IMR-90 (cell line): Measurements from ENCODE around the gene MOB1A. TPM values are rescaled to one million over a fixed set of nuclear protein-coding genes. Genes with fewer than 3 reads are reported as not detected.

ENCODE experiments used
- ATAC-seq: fragments of 200-7000 bp; cut with Tn5 transposase; 2 replicates; pipeline ENCODE4 v1.9.1; 2020; ENCODE audit warnings: low read depth, mild to moderate bottlenecking, moderate library complexity
- BruUV-seq: library from RNA; stranded (reverse); fragments of 400-500 nt; replicated peaks from 2 replicates; lab custom pipeline; 2021; lab: Mats Ljungman, UMichigan
- CTCF ChIA-PET: fragments of 300-600 bp; formaldehyde crosslinking; extraction: SDS; loops from one replicate; lab custom pipeline; 2021; ENCODE audit warnings: antibody characterized with exemption; lab: Yijun Ruan, JAX
- POLR2A ChIA-PET: fragments of 300-600 bp; sonication (Branson Sonifier 250); formaldehyde crosslinking; loops from one replicate; lab custom pipeline; 2022; ENCODE audit warnings: antibody characterized with exemption; ENCODE audit not compliant: unreplicated experiment; lab: Charles Lee
- DNase-seq: peaks from one replicate; pipeline ENCODE4 v3.0.0; 2013
- H2AFZ ChIP-seq: replicated peaks from 2 replicates; pipeline ENCODE3; 2013; ENCODE audit warnings: low read length, mild to moderate bottlenecking; ENCODE audit not compliant: poor library complexity
- H2AK5ac ChIP-seq: 2 replicates; pipeline ENCODE4 v1.6.1; 2013; ENCODE audit warnings: low read depth, low read length, inconsistent platforms
- H2AK9ac ChIP-seq: replicated peaks from 2 replicates; pipeline ENCODE3; 2013; ENCODE audit warnings: mild to moderate bottlenecking, low read depth, low read length, moderate library complexity; ENCODE audit not compliant: poor library complexity
- H2BK120ac ChIP-seq: 2 replicates; pipeline ENCODE4 v1.6.1; 2013; ENCODE audit warnings: low read depth, low read length, inconsistent platforms
- H2BK15ac ChIP-seq: 3 replicates; pipeline ENCODE4 v1.6.1; 2013; ENCODE audit warnings: low read depth, low read length, inconsistent platforms
- H2BK20ac ChIP-seq: 2 replicates; pipeline ENCODE4 v1.6.1; 2013; ENCODE audit warnings: low read depth, mild to moderate bottlenecking, inconsistent platforms, low read length, moderate library complexity
- H2BK5ac ChIP-seq: 2 replicates; pipeline ENCODE4 v1.6.1; 2013; ENCODE audit warnings: mild to moderate bottlenecking, low read depth, low read length, inconsistent platforms; ENCODE audit not compliant: poor library complexity, severe bottlenecking
- H3K14ac ChIP-seq: replicated peaks from 2 replicates; pipeline ENCODE4 v1.6.1; 2013; ENCODE audit warnings: low read depth, low read length, inconsistent platforms
- H3K18ac ChIP-seq: 2 replicates; pipeline ENCODE4 v1.6.1; 2013; ENCODE audit warnings: low read depth, low read length, control low read depth
- H3K23ac ChIP-seq: 2 replicates; pipeline ENCODE4 v1.6.1; 2013; ENCODE audit warnings: low read depth, low read length, inconsistent platforms
- H3K27ac ChIP-seq: 2 replicates; pipeline ENCODE4 v1.5.1; 2013; ENCODE audit warnings: mild to moderate bottlenecking, control low read depth, low read length; ENCODE audit not compliant: insufficient read depth
- H3K27me3 ChIP-seq: 2 replicates; pipeline ENCODE4 v1.6.1; 2013; ENCODE audit warnings: low read length; ENCODE audit not compliant: control insufficient read depth, insufficient read depth
- H3K36me3 ChIP-seq: 2 replicates; pipeline ENCODE4 v1.6.1; 2013; ENCODE audit warnings: low read length, mixed read lengths; ENCODE audit not compliant: control insufficient read depth, insufficient read depth
- H3K4ac ChIP-seq: 2 replicates; pipeline ENCODE4 v1.6.1; 2013; ENCODE audit warnings: low read depth, low read length, inconsistent platforms
- H3K4me1 ChIP-seq: 2 replicates; pipeline ENCODE4 v1.6.1; 2013; ENCODE audit warnings: low read length, mixed read lengths; ENCODE audit not compliant: control insufficient read depth, insufficient read depth
- H3K4me2 ChIP-seq: 2 replicates; pipeline ENCODE4 v1.6.1; 2013; ENCODE audit warnings: low read depth, mild to moderate bottlenecking, control low read depth, low read length, moderate library complexity
- H3K4me3 ChIP-seq: 2 replicates; pipeline ENCODE4 v1.5.1; 2013; ENCODE audit warnings: low read depth, mild to moderate bottlenecking, control low read depth, low read length, moderate library complexity; ENCODE audit not compliant: insufficient read depth
- H3K56ac ChIP-seq: 2 replicates; pipeline ENCODE4 v1.6.1; 2013; ENCODE audit warnings: low read length, inconsistent platforms; ENCODE audit not compliant: insufficient read depth; ENCODE audit errors: extremely low read depth
- H3K79me1 ChIP-seq, 2 experiments: 2 replicates each; pipeline ENCODE4 v1.6.1; 2013; ENCODE audit warnings: low read length in 2 of 2, inconsistent platforms in 1 of 2, low read depth in 1 of 2
- H3K9ac ChIP-seq: 2 replicates; pipeline ENCODE4 v1.6.1; 2013; ENCODE audit warnings: low read depth, low read length, control low read depth
- H3K9me1 ChIP-seq: 2 replicates; pipeline ENCODE4 v1.6.1; 2013; ENCODE audit warnings: low read length, inconsistent platforms; ENCODE audit not compliant: insufficient read depth
- H3K9me3 ChIP-seq: 2 replicates; pipeline ENCODE4 v1.6.1; 2013; ENCODE audit warnings: low read length; ENCODE audit not compliant: control insufficient read depth, insufficient read depth
- H4K20me1 ChIP-seq: 2 replicates; pipeline ENCODE4 v1.6.1; 2013; ENCODE audit warnings: low read length, inconsistent platforms; ENCODE audit not compliant: insufficient read depth
- H4K5ac ChIP-seq: 2 replicates; pipeline ENCODE4 v1.6.1; 2013; ENCODE audit warnings: mild to moderate bottlenecking, low read depth, low read length, control low read depth
- H4K8ac ChIP-seq, 2 experiments: 2 replicates each; pipeline ENCODE4 v1.6.1; 2013; ENCODE audit warnings: low read depth in 2 of 2, low read length in 2 of 2, control low read depth in 1 of 2, inconsistent platforms in 1 of 2
- H4K91ac ChIP-seq: 2 replicates; pipeline ENCODE4 v1.6.1; 2013; ENCODE audit warnings: low read depth, low read length, inconsistent platforms; ENCODE audit not compliant: insufficient read depth
- BHLHE40 ChIP-seq: fragments of 150-350 bp; IDR thresholded peaks from 2 replicates; pipeline ENCODE4 v1.6.1; 2016; ENCODE audit warnings: mild to moderate bottlenecking, low read depth, low read length
- CEBPB ChIP-seq: IDR thresholded peaks from 2 replicates; pipeline ENCODE4 v1.6.1; 2012; ENCODE audit warnings: low read depth, low read length, improper control_type of control experiment
- CHD1 ChIP-seq: IDR thresholded peaks from 2 replicates; pipeline ENCODE4 v1.6.1; 2012; ENCODE audit warnings: low read depth, low read length, improper control_type of control experiment
- FOS ChIP-seq: fragments of 150-350 bp; IDR thresholded peaks from 2 replicates; pipeline ENCODE4 v1.6.1; 2016; ENCODE audit warnings: low read depth, low read length
- MAFK ChIP-seq: IDR thresholded peaks from 2 replicates; pipeline ENCODE4 v1.6.1; 2012; ENCODE audit warnings: low read depth, low read length, improper control_type of control experiment
- MAZ ChIP-seq: IDR thresholded peaks from 2 replicates; pipeline ENCODE4 v1.6.1; 2012; ENCODE audit warnings: low read depth, mild to moderate bottlenecking, low read length, improper control_type of control experiment, moderate library complexity, borderline replicate concordance
- MXI1 ChIP-seq: IDR thresholded peaks from 2 replicates; pipeline ENCODE4 v1.6.1; 2012; ENCODE audit warnings: low read depth, mild to moderate bottlenecking, low read length, moderate library complexity, borderline replicate concordance
- NFE2L2 ChIP-seq: fragments of 150-350 bp; IDR thresholded peaks from 2 replicates; pipeline ENCODE4 v1.6.1; 2016; ENCODE audit warnings: low read depth, mild to moderate bottlenecking, low read length
- POLR2A ChIP-seq: IDR thresholded peaks from 2 replicates; pipeline ENCODE4 v1.6.1; 2012; ENCODE audit warnings: mild to moderate bottlenecking, low read depth, low read length
- RAD21 ChIP-seq: IDR thresholded peaks from 2 replicates; pipeline ENCODE4 v1.6.1; 2012; ENCODE audit warnings: low read length, improper control_type of control experiment
- RCOR1 ChIP-seq: IDR thresholded peaks from 2 replicates; pipeline ENCODE4 v1.6.1; 2012; ENCODE audit warnings: mild to moderate bottlenecking, low read length, improper control_type of control experiment; ENCODE audit not compliant: insufficient replicate concordance
- RFX5 ChIP-seq: IDR thresholded peaks from 2 replicates; pipeline ENCODE4 v1.8.0; 2012; ENCODE audit warnings: low read depth, mild to moderate bottlenecking, low read length, moderate library complexity
- SMC3 ChIP-seq: fragments of 150-350 bp; IDR thresholded peaks from 2 replicates; pipeline ENCODE4 v1.6.1; 2016; ENCODE audit warnings: low read depth, mild to moderate bottlenecking, antibody characterized with exemption, low read length, moderate library complexity
- WGBS, 2 experiments: methylation state at CpG; one replicate each; pipeline versions ENCODE4 v1.1.5 to v1.1.7; 2013; ENCODE audit warnings: missing lambda C conversion rate in 2 of 2; ENCODE audit not compliant: insufficient read length in 1 of 2; ENCODE audit errors: extremely low coverage in 2 of 2; 5-methylcytosine and 5-hydroxymethylcytosine counted together
- dilution Hi-C: fragments of 300-500 bp; cut with HindIII; formaldehyde crosslinking; loops from one replicate; pipeline ENCODE4 v1.14.3; 2018; ENCODE audit warnings: low sequenced_read_pairs; ENCODE audit not compliant: unreplicated experiment
- in situ Hi-C: fragments of 300-500 bp; cut with MboI; formaldehyde crosslinking; loops from 3 replicates; pipeline ENCODE4 v1.14.3; 2019; ENCODE audit warnings: low sequenced_read_pairs, inconsistent platforms, mixed read lengths
- intact Hi-C: fragments of 100-400 bp; cut with micrococcal nuclease; formaldehyde crosslinking; loops from 2 replicates; pipeline ENCODE4 v1.10.0; 2022
- polyA plus RNA-seq, 3 experiments: library from polyadenylated mRNA; depleted of rRNA; stranded (reverse); fragments of >200 nt; gene quantifications; 2 replicates each; pipeline ENCODE4 v1.2.3, GENCODE V29; 2012; ENCODE audit warnings: low replicate concordance in 1 of 3
- total RNA-seq: library from RNA; depleted of rRNA; stranded (reverse); fragments of >200 nt; gene quantifications from 2 replicates; pipeline ENCODE4 v1.2.3, GENCODE V29; 2012
- TF ChIP-seq, protein P1 (sequence below): fragments of 150-350 bp; IDR thresholded peaks from 2 replicates; pipeline ENCODE4 v1.6.1; 2016; ENCODE audit warnings: low read depth, mild to moderate bottlenecking, low read length, moderate library complexity, borderline replicate concordance
- TF ChIP-seq, protein P2 (sequence below): conservative IDR thresholded peaks from 2 replicates; pipeline ENCODE4 v1.5.1; 2012; ENCODE audit warnings: mild to moderate bottlenecking, low read depth, low read length, improper control_type of control experiment
- TF ChIP-seq, protein P3 (sequence below): fragments of 150-350 bp; IDR thresholded peaks from 2 replicates; pipeline ENCODE4 v1.6.1; 2017; ENCODE audit warnings: mild to moderate bottlenecking, antibody characterized with exemption, low read length, low read depth

Gene MOB1A
- total and polyA plus RNA-seq, 2 of the 4 experiments (the other 2 are of a cell fraction), result 21.0 to 60.8 TPM

DNA sequence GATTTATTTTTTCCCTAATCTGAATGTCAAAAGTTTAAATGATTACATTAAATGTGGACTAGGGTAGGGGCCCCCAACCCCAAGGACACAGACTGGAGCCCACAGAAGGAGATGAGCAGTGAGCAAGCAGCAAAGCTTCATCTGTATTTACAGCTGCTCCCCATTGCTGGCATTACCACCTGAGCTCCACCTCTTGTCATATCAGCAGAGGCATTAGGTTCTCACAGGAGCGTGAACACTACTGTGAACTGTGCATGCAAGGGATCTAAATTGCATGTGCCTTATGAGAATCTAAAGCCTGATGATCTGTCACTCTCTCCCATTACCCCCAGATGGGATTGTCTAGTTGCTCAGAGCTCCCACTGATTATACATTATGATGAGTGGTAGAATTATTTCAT is 3.8 kb downstream of the MOB1A start:
- no peak overlapping the region for H3K27ac ChIP-seq
- TF ChIP-seq, protein P1, sequence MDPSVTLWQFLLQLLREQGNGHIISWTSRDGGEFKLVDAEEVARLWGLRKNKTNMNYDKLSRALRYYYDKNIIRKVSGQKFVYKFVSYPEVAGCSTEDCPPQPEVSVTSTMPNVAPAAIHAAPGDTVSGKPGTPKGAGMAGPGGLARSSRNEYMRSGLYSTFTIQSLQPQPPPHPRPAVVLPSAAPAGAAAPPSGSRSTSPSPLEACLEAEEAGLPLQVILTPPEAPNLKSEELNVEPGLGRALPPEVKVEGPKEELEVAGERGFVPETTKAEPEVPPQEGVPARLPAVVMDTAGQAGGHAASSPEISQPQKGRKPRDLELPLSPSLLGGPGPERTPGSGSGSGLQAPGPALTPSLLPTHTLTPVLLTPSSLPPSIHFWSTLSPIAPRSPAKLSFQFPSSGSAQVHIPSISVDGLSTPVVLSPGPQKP, result no peak
- TF ChIP-seq MAZ (no peak), MXI1 (no peak), BHLHE40 (no peak), RAD21 (no peak), NFE2L2 (no peak), CHD1 (no peak), POLR2A (no peak), MAFK (no peak), RFX5 (no peak), RCOR1 (no peak), CEBPB (no peak), SMC3 (no peak), FOS (no peak)
- TF ChIP-seq, protein P2, sequence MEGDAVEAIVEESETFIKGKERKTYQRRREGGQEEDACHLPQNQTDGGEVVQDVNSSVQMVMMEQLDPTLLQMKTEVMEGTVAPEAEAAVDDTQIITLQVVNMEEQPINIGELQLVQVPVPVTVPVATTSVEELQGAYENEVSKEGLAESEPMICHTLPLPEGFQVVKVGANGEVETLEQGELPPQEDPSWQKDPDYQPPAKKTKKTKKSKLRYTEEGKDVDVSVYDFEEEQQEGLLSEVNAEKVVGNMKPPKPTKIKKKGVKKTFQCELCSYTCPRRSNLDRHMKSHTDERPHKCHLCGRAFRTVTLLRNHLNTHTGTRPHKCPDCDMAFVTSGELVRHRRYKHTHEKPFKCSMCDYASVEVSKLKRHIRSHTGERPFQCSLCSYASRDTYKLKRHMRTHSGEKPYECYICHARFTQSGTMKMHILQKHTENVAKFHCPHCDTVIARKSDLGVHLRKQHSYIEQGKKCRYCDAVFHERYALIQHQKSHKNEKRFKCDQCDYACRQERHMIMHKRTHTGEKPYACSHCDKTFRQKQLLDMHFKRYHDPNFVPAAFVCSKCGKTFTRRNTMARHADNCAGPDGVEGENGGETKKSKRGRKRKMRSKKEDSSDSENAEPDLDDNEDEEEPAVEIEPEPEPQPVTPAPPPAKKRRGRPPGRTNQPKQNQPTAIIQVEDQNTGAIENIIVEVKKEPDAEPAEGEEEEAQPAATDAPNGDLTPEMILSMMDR, result no peak
- TF ChIP-seq, protein P3, sequence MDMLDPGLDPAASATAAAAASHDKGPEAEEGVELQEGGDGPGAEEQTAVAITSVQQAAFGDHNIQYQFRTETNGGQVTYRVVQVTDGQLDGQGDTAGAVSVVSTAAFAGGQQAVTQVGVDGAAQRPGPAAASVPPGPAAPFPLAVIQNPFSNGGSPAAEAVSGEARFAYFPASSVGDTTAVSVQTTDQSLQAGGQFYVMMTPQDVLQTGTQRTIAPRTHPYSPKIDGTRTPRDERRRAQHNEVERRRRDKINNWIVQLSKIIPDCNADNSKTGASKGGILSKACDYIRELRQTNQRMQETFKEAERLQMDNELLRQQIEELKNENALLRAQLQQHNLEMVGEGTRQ, result no peak
- dilution Hi-C loops, result no loop called here
- no peaks in the 10 kb centered on the region for H3K9me3 ChIP-seq
- peaks cover 10 to 19% of the 10 kb centered on the region in 2 experiments for H3K79me1 ChIP-seq
- H3K9ac ChIP-seq, result no peak overlapping the region
- ChIA-PET POLR2A (no interaction called here), CTCF (no interaction called here)
- BruUV-seq, result no TSS peak
- no peak overlapping the region for H4K5ac ChIP-seq
- H3K4me3 ChIP-seq, result no peak overlapping the region
- H3K36me3 ChIP-seq, result peaks cover 16% of the 10 kb centered on the region
- no peak overlapping the region for H4K91ac ChIP-seq
- no peak overlapping the region for H3K4me2 ChIP-seq
- ATAC-seq (no peak), DNase-seq (no peak)
- no peak overlapping the region for H2BK20ac ChIP-seq
- H3K56ac ChIP-seq, result no peak overlapping the region
- H2AK5ac ChIP-seq, result no peak overlapping the region
- in situ Hi-C loops, result no loop called here
- H3K27me3 ChIP-seq, result no peaks in the 10 kb centered on the region
- H3K4me1 ChIP-seq, result 0 out of 2 replicates have a peak, but pooled peaks cover 2% of the 10 kb centered on the region
- H4K8ac ChIP-seq, result no peak overlapping the region
- no peak overlapping the region for H3K4ac ChIP-seq
- H2BK15ac ChIP-seq, result no peak overlapping the region
- H2AK9ac ChIP-seq, result no peak overlapping the region
- H2AFZ ChIP-seq, result no peak overlapping the region
- peaks cover 3% of the 10 kb centered on the region; the same call in 1 of the 2 replicates for H3K9me1 ChIP-seq
- intact Hi-C loops, result no loop called here
- no peak overlapping the region for H2BK5ac ChIP-seq
- no peak overlapping the region for H3K18ac ChIP-seq
- no peak overlapping the region for H2BK120ac ChIP-seq
- H3K14ac ChIP-seq, result no peak overlapping the region
- H4K20me1 ChIP-seq, result peaks cover 50% of the 10 kb centered on the region
- peak overlapping the region; percentile 60; the same call in 1 of the 2 replicates for H3K23ac ChIP-seq
- no CpG with 5 or more reads among the region's 1 CpG for WGBS, 2 experiments
